Measurements from ENCODE around the gene ZDHHC11B.
"Not testable (repeated sequence)": the region's sequence is repeated elsewhere in the genome, so short reads cannot be mapped to it uniquely, and the experiment has no call there.

Gene ZDHHC11B

DNA sequence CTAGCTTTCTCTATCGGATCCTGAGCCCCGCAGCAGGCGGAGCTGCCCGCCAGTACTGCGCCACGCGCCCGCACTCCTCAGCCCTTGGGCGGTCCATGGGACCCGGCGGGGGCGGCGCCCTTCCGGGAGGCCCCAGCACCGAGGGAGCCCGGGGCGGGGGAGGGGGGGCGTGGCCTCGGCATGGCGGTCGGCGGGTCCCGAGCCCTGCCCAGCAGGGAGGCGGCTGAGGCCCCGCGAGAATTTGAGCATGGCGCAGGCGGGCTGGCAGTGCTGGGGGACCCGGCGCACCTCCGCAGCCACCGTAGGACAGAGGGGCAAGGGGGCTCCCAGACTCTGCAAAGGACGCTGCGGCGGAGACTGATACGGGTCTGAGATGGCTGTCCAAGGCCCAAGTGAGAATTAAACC, 6.8 kb downstream of the ZDHHC11B start:
- H3K4me3 ChIP-seq (ENCODE audit: low read depth, low read length), result no peak overlapping the region
- DNase-seq (ENCODE audit: low read depth), result no peak
- TF ChIP-seq, protein P1, sequence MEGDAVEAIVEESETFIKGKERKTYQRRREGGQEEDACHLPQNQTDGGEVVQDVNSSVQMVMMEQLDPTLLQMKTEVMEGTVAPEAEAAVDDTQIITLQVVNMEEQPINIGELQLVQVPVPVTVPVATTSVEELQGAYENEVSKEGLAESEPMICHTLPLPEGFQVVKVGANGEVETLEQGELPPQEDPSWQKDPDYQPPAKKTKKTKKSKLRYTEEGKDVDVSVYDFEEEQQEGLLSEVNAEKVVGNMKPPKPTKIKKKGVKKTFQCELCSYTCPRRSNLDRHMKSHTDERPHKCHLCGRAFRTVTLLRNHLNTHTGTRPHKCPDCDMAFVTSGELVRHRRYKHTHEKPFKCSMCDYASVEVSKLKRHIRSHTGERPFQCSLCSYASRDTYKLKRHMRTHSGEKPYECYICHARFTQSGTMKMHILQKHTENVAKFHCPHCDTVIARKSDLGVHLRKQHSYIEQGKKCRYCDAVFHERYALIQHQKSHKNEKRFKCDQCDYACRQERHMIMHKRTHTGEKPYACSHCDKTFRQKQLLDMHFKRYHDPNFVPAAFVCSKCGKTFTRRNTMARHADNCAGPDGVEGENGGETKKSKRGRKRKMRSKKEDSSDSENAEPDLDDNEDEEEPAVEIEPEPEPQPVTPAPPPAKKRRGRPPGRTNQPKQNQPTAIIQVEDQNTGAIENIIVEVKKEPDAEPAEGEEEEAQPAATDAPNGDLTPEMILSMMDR (IDR thresholded peaks at IDR 0.05; ENCODE audit: insufficient read depth, low read depth, low read length, missing control alignments), result no peak

DNA sequence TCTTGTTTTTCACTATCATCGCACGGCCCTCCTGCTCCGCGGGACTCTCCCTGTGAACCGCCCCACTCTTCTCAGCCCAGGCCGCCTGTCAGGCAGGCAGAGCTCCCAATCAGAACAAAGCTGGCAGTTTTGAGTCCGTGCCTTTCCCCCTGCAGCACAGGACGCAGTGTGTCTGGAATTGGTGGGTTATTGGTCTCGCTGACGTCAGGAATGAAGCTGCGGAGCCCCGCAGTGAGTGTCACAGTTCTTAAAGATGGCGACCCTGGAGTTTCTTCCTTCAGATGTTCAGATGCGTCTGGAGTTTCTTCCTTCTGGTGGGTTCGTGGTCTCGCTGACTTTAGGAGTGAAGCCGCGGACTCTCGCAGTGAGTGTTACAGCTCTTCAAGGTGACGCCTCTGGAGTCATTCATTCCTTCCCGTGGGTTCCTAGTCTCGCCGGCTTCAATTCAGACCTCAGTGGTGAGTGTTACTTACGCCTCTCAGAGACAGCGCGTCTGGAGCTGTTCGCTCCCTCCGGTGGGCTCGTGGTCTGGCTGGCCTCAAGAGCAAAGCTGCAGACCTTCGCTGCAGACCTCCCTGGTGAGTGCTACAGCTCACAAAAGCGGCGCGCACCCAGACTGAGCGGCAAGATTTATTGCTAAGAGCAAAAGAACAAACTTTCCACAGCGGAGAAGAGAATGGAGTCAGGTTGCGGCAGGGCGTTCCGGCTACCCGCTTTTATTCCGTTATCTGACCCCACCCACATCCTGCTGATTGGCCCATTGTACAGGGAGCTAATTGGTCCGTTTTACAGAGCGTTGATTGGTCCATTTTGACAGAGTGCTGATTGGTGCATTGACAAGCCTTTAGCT, 7.4 kb downstream of the ZDHHC11B start:
- TF ChIP-seq, protein P1 (IDR thresholded peaks at IDR 0.05; ENCODE audit: insufficient read depth, low read depth, low read length, missing control alignments), result no peak
- no peak overlapping the region for H3K4me3 ChIP-seq (ENCODE audit: low read depth, low read length)
- DNase-seq (ENCODE audit: low read depth), result no peak

DNA sequence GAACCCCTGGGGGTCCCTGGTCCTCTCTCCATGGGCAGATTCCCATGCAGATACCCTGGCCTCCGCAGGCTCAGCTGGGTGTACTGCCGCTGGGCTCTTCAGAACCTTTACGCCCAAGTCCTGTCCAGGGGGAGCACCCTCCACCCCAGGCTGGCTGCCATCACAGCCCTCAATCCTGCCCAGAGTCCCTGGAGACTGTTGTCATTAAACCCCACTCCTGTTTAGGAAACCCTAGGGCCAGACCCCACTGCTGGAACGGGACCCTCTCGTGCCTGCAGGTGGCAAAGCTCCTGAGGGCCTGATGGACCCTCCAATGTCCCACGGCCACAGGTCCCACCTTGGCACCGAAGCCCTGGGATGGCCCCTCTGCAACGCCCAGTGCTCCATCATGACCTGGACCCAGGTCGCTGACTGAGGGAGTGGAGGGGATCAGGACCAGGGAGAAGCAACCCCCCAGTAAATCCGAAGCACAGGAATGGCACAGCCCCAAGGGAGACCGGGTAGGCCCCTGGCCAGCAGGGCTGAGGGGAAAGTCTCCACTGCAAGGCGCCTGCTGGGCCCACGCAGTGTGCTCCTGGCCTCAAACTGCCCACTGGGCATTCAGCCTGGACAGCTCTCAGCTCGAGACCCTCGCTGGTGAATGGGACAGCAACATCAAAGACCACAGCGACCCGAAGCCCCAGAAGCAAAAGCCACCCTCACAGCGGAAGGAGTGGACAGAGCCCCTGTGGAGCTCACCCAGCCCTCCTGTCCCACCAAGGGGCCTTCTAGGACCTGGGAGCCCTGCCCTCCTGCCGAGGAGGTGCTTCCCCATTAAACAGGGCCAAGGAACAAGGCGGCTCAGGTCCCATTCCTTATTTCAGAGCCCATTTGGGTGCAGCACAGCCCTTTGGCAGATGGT, 8.3 kb downstream of the ZDHHC11B start:
- no peak for DNase-seq (ENCODE audit: low read depth)
- no peak overlapping the region for H3K4me3 ChIP-seq (ENCODE audit: low read depth, low read length)
- TF ChIP-seq, protein P1 (IDR thresholded peaks at IDR 0.05; ENCODE audit: insufficient read depth, low read depth, low read length, missing control alignments), result no peak

DNA sequence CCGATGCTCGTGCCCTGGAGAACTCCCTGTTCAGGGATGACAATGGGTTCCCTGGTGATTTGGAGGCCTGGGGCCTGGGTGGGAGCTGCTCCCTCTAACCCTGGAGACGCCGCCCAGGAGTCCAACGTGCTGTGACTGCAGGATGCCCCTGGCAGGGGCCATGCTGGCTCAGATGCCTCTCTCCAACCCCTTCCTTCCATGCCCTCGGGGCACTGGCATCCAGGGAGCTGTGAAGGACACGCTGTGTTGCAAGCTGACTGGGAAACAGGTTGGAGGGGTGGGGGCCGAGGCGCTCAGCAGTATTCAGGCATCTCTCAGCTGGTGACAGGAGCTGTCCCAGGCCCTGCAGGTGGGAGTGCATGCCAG, 9.0 kb downstream of the ZDHHC11B start:
- not testable (repeated sequence) for H3K4me3 ChIP-seq (ENCODE audit: low read depth, low read length); DNase-seq (ENCODE audit: low read depth)

- not testable (repeated sequence) for H3K4me3 ChIP-seq (ENCODE audit: low read depth, low read length); DNase-seq (ENCODE audit: low read depth)
These were observed 9.5 kb downstream of the ZDHHC11B start for GRCh38 chr5:774854-775505.

DNA sequence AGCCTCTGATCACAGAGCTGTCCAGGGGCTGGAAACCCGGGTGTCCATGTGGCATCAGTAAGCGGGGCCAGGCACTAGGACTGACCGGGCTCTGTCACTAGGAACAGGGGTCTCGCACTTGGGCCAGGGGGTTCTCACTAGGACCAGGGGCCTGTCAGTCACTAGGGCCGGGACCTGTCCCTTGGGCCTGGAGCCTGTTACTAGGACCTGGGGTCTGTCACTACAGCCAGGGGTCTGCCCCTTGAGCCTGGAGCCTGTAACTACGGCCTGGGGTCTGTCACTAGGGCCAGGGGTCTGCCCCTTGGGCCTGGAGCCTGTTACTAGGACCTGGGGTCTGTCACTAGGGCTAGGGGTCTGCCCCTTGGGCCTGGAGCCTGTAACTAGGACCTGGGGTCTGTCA, 10.2 kb downstream of the ZDHHC11B start:
- DNase-seq (ENCODE audit: low read depth); H3K4me3 ChIP-seq (ENCODE audit: low read depth, low read length): not testable (repeated sequence)

DNA sequence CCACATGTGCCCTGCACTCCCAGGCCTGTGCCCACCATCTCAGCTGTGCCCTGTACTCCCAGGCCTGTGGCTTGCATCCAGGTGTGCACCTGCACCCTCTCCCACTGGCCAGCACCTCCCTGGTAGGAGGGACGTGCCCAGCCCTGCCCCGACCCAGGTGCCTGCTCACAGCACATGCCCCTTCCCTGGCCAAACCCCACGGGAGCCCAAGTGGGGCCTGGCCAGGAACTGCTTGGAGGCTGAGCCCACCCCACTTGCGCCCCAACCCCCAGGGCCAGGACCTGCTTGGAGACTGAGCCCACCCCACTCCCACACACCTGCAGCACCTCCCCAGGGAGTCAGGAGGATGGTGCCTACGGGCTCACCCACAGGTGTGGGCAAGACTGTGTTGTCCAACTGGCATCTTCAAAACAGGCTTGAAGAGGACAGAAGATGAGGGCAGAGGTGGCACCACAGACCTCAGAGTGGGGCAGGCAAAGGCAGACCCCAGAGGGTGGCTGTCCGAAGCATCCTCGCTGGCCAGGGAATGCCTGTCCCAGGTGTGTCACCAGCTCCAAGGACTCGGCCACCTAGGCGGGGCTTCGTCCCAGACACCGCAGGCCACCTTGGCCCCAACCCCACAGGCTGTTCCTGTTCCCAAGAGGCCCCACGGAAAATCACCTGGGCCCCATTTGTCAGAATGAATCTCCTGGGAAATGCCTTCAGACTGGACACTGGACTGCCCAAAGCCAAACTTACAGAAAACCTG, 10.8 kb downstream of the ZDHHC11B start:
- no peak overlapping the region for H3K4me3 ChIP-seq (ENCODE audit: low read depth, low read length)
- TF ChIP-seq, protein P1 (IDR thresholded peaks at IDR 0.05; ENCODE audit: insufficient read depth, low read depth, low read length, missing control alignments), result no peak
- DNase-seq (ENCODE audit: low read depth), result no peak

DNA sequence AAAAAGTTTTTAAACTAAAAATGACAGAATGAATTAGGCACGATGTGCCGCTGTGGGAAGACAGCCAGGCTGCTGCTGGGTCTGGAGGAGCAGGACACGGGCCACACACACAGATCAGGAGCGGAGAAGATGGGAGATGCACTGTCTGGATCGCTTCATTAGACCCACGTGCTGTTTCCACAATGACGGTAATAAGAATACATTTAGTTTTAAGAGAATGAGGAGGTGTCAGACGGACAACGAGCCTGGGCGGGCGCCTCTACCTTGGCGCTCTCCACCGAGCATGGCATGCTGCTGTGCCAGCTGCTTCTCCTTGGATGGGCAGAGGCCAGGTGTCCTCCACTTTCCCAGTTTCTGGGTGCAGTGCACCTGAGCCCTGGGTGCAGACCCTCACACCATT, 11.6 kb downstream of the ZDHHC11B start:
- H3K4me3 ChIP-seq (ENCODE audit: low read depth, low read length); DNase-seq (ENCODE audit: low read depth): not testable (repeated sequence)

DNA sequence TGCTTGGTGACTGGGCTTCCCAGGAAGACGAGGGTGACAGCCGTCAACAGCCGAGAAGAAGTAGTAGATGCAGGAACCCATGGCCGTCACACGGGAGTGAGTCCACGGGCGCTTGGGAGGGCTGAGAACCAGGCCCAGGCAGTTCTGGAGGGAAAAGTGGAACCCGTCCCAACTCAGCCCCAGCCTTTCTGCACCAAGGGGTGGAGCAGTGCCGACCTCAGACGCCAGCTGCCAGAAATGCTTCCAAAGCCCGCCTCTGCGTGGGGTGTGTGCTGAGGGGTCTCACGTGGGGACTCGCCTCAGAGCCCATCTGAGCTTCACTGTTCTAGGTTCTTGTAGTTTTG, 12.0 kb downstream of the ZDHHC11B start:
- not testable (repeated sequence) for DNase-seq (ENCODE audit: low read depth); H3K4me3 ChIP-seq (ENCODE audit: low read depth, low read length)

GRCh38 chr5:771841-772546, 12.5 kb downstream of the ZDHHC11B start:
- H3K4me3 ChIP-seq (ENCODE audit: low read depth, low read length); DNase-seq (ENCODE audit: low read depth): not testable (repeated sequence)

DNA sequence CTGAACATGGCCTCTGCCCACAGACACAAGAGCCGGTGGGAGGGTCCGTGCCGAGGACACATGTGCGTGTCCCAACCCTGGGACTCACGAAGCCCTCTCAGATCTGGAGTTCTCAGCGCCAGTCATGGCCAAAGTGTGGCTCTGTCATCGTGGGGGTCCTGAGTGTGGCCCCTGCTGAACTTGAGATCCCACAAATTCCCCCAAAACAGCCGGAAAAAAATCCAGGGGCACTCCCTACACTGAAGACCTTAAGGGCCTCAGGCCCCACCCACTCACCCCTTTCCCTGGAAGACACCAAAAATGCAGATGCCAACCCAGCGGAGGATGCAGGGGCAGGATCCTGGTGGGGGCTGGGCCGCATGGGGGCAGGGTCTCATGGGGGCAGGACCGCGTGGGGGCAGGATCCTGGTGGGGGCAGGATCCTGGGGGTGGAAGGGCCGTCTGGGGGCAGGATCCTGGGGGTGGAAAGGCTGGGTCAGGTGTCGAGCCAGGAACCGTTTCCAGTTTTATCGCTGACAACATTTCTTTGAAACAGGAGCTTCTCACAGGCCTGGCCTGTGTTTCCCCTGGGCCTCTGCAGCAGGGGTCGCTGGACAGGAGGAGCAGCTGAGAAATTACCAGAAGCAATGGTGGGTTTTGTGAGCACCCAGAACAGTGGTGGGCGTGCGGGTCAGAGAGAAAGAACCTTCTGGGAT, 13.3 kb downstream of the ZDHHC11B start:
- not testable (repeated sequence) for DNase-seq (ENCODE audit: low read depth); H3K4me3 ChIP-seq (ENCODE audit: low read depth, low read length)

- not testable (repeated sequence) for H3K4me3 ChIP-seq (ENCODE audit: low read depth, low read length); DNase-seq (ENCODE audit: low read depth)
These were observed 13.9 kb downstream of the ZDHHC11B start for GRCh38 chr5:770585-770984.

All from GM12865 (cell line).